RCC 7860 (cell line): ENCODE results near the gene SNCB.
A peak's percentile ranks its signal among the peaks of the same experiment; 100 is the strongest.
"Not testable (repeated sequence)": the region's sequence is repeated elsewhere in the genome, so short reads cannot be mapped to it uniquely, and the experiment has no call there.

Source experiments
- DNase-seq: peaks from one replicate; pipeline ENCODE4 v3.0.0-alpha.2; 2015; ENCODE audit warnings: low spot score
- FAIRE-seq: peaks from 2 replicates; lab custom pipeline; 2012; peaks lifted over from hg19 to GRCh38; lab: Jason Lieb, UNC

The SNCB gene

DNA sequence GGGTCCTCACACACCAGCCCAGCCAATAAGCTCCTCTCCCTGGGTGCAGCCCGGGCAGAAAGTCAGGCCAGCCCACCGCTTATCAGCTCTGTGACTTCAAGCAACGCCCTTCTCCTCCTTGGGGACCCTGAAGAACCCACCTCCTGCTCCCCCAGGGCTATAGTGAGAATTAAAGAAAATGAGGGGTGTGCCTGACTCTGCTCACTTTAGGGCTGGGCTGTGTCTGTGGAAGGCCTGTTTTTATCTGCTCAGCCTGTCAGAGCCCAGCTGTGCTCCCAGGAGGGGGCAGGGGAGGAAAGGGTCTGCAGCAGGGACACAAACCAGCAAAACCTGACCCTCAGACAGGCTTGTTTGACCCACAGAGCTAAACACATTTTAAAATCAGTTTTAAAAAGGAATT, 24.3 kb downstream of the SNCB start:
- DNase-seq (no peak), FAIRE-seq (no peak)

DNA sequence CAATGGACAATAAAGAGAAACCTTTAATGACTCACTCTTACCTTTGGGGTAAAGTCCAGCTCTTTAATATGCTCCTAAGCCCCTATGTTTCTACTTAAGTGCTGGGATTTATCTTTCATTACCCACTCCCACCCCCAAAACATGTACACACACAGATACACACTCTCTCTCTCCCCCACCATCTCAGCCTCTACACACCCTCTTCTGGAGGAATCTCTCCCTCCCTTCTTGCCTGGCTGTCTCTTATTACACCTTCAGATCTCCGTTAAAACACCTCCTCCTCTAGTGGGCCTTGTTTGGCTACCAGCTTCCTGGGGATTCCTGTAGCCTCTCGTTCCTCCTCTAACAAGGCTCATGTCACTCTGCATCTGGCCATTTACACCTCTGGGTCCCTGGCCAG, 27.2 kb downstream of the SNCB start:
- DNase-seq (no peak), FAIRE-seq (no peak)

DNA sequence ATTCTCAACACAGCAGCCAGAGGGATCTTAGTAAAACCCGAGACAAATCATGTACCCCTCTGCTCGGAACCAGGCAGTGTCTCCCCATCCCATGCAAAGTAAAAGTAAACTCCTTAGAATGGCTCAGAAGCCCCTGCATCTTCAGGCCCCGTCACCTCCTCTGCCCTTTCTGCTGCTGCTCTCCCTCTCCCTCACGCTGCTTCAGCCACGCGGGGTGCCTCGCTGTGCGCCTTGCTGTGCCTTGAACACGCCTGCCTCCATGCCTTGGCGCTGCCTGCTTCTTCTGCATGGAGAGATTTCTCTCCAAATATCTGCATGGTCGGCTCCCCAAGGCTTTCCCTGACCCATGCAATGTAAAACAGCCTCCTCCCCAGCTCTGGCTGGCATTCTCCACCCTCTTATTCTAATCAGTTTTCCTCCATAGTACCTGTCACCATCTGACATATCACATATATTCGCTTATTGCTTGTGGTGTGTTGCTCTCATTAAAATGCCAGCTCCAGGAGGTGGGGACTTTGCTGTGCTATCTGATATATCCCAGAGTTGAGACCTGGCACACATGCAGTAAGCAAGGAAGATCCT, 28.3 kb downstream of the SNCB start:
- no peak for DNase-seq
- no peak for FAIRE-seq

- FAIRE-seq, DNase-seq: not testable (repeated sequence)
Measured at GRCh38 chr5:176599749-176600430, 30.4 kb downstream of the SNCB start.

DNA sequence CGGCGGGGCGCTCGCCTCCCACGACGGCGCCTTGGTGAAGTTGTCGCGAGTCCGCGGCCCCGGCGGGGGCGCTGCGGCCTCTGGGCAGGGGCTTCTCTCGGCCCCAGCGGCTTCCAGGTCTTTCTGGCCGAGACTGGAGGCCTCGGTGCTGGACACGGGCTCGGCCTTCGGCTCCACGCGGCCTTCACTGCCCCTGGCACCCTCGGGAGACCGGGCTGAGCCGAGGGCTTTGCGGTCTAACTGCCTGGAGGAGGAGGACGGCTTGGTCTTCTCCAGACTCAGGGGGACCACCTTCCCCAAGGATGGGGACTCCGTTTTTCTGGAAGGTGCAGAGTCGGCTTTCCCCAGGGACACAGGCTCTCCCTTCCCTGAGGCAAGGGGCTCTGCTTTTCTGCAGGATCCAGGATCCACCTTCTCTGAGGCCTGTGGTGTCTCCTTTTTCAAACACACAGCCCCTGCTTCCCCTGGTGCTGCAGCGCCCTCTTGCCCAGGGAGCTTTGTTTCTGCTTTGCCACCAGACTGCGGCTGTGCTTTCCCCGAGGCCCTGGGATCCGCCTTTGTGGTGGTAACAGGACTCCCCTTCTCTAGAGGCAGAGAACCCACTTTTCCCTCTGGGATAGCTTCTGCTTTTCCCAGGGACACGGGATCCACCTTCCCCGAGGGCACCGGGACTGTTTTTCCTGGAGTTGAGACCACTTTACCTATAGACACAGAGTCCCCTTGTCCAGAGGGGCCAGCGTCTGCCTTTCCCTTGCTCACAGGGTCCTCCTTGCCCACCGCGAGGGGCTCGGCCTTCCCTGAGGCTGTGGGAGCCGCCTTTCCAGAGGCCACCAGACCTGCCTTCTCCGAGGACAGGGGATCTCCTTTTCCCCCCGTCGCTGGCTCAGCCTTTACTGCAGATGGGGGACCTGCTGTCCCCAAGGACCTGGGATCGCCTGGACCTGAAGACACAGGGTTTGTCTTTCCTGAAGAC, 32.6 kb downstream of the SNCB start:
- FAIRE-seq, result no peak
- no peak for DNase-seq

DNA sequence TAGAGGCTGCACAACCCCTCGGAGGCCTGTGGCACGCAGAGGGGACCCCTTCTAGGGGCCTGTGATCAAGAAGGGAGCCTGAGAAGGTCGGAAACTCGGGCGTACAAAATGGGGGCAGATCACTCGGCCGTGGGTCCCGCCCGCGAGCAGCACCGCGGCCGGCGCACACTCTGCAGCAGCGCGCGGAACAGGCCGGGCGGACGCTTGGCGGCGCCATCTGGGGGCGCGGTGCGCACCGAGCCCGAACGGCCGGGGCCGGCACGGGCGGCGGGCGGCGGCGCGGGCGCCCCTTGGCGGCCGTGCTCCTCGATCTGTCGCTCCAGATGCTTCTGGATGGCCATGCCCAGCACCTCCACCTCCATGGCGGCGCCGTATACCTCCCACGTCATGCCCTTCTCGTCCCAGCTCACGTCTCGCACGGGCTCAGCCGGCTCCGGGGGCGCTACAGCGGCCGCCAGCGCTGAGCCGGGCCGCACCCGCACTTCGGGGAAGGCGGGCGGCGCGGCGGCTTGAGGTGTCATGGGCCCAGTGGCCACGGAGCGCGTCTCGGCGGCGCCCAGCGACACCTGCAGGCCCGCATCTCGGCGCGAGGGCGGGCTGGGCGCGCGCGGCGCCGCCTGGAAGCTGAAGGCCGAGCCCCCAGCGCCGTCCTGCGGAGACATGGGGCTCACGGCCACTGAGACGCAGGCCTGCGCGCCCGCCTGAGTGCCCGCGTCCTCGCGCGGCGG, 33.5 kb downstream of the SNCB start:
- FAIRE-seq (no peak), DNase-seq (no peak)

GRCh38 chr5:176596069-176596644, 34.2 kb downstream of the SNCB start:
- DNase-seq, result no peak
- FAIRE-seq, result no peak

DNA sequence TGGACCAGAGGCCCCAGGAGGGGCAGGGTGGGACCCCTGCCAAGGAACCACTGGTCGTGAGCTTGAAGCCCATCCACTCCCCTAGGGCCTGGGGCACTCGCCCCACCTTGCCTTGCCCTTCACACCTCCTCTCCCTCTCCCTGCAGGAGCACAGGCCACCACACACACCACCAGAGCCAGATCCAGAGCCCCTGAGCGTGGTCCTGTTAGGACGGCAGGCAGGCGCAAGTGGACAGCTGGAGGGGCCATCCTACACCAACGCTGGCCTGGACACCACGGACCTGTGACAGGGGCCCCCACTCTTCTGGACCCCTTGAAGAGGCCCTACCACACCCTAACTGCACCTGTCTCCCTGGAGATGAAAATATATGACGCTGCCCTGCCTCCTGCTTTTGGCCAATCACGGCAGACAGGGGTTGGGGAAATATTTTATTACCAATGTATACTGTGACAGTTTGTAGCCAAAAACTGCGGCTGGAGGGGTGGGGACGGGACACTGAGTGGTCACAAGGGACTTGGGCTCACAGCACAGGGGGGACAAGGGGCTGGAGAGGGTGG, 34.9 kb downstream of the SNCB start:
- FAIRE-seq, result no peak
- no peak for DNase-seq

- FAIRE-seq, result no peak
- no peak for DNase-seq
Measured at GRCh38 chr5:176594554-176594953, 35.8 kb downstream of the SNCB start.

DNA sequence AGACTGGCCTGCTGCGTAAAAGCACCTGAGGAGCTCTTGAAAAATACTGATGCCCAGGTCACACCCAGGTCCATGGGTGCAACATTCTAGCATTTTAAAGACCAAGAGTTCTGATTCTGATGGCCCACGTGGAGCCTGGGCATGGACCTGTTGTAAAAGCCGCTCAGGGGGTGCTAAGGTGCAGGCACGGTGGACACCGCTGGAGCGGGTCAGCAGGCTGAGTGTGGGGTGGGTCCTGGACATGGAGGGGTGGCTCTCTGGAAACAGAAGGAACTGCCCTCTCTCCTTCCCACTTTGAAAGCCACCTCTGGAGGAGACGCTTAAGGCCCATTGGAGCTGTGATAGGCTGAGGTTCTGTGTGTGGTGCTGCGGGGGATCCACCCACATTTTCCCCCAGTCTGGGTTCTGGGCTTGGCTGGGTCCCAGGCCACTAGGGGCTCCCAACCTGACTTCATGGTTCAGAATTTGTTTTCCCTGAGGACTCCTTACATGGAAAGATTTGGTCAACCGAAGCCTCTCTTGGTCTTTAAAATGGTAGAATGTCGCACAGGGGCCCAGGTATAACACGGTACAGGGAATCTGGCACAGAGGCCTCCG, 37.0 kb downstream of the SNCB start:
- FAIRE-seq, result no peak
- no peak for DNase-seq

- DNase-seq (no peak), FAIRE-seq (no peak)
Measured at GRCh38 chr5:176592573-176592972, 37.8 kb downstream of the SNCB start.

- DNase-seq, result not testable (repeated sequence)
- peak; percentile 81 for FAIRE-seq
Measured at GRCh38 chr5:176591667-176592066, 38.7 kb downstream of the SNCB start.

- FAIRE-seq (no peak), DNase-seq (no peak)
Measured at GRCh38 chr5:176590035-176590717, 40.2 kb downstream of the SNCB start.

DNA sequence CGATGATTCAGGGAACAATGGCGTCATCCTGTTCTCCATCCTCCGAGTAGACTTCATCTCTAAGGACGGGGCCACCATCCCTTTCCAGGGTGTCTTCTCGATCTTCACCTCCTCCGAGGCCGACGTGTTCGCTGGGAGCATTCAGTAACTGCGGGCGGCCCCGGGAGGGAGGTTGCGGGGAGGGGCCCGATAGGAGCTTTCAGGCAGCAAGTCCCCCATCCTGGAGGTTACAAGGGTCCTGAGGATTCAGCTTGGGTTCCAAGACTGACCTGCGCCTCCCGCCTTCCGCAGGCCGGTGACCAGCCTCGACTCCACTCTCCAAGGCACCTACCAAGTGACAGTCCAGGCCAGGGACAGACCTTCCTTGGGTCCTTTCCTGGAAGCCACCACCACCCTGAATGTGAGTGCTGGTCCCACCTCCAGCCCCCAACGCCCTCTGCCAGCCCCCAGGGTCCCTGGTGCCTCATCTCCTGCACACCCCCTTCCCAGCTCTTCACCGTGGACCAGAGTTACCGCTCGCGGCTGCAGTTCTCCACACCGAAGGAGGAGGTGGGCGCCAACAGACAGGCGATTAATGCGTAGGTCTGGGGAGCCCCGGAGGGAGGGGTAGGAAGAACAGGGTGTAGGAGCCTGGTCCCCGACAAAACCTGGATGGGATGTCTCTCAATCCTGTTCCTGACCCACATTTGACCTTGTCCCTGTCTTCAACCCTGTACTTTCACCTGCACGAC, 41.1 kb downstream of the SNCB start:
- DNase-seq, result no peak
- no peak for FAIRE-seq

DNA sequence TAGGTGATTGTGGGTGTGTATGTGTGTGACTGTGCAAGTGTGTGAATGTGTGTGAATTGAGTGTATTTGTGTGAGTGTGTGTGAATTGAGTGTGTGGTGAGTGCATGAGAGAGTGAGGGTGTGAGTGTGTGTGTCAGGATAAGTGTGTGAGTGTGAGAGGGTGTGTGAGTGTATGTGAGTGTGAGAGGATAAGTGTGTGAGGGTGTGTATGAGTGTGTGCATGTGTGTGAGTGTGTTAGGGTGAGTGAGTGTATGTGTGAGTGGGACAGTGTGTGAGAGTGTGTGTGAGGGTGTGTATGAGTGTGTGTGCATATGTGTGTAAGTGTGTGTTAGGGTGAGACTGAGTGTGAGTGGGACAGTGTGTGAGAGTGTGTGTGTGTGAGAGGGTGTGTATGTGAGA, 42.0 kb downstream of the SNCB start:
- no peak for FAIRE-seq
- DNase-seq, result no peak

GRCh38 chr5:176587398-176587797, 42.9 kb downstream of the SNCB start:
- DNase-seq (no peak), FAIRE-seq (no peak)

- FAIRE-seq, result no peak
Measured at GRCh38 chr5:176583076-176583475, 47.3 kb downstream of the SNCB start.

DNA sequence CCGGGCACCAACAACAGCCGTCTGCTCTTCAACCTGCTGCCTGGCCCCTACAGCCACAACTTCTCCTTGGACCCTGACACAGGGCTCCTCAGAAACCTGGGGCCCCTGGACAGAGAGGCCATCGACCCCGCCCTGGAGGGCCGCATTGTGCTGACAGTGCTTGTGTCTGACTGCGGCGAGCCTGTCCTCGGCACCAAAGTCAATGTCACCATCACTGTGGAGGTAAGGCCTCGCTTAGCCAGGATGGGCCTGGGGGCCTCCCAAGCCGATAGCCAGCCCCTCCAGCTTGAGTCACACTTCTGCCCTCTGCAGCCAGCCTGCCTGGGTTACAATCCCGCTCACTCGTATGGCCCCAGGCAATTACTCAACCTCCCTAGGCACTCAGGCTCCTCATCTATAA, 49.0 kb downstream of the SNCB start:
- DNase-seq (no peak), FAIRE-seq (no peak)

More at GRCh38 chr5:176583076-176583475, 47.3 kb downstream of the SNCB start:
- DNase-seq, result no peak

DNA sequence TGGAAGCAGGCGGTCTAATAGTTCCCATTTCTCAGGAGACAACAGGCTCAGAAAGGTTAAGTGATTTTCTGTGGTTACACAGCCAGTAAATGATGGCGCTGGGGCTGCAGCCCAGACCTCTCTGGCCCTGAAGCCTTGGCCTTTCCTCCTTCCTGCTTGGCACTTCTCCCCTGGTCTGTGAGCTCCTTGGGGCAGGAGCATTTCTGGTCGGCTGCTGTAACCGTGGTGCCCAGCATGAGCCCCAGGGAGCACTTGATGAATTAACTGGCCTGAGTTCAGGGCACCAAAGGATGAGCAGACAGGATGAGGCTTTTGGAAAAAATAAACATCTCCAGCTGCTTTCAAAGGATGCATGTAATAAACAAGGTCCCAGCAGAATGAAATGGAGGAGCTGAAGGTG, 51.0 kb downstream of the SNCB start:
- FAIRE-seq (no peak), DNase-seq (no peak)
